Measurements from ENCODE around the gene CCNB3.

DNA sequence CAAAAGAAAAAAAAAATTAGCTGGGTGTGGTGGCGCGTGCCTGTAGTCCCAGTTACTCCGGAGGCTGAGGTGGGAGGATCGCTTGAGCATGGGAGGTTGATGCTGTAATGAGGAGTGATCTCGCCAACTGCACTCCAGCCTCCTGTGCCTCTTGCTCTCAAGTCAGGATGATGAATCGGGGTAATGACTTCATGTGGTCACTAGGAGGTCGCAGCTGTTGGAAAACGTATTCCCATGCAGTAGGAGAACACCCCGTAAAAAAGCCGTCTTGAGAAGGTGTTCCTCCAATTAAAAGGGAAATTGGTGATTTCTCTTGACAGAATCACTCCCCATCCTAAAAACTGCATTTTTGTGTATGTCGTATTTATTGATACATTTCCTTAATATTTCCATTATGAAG lies 2.2 kb downstream of the CCNB3 start:
- no peak for TF ChIP-seq FOXM1 (IDR thresholded peaks at IDR 0.05; ENCODE audit: borderline replicate concordance)
- TF ChIP-seq TARDBP (IDR thresholded peaks at IDR 0.05), result no peak

Data from HEK293T (cell line).